ENCODE data around the gene TOP2A. TPM values are rescaled to one million over a fixed set of nuclear protein-coding genes. Genes with fewer than 3 reads are reported as not detected.

The TOP2A gene
- total and polyA plus RNA-seq, 9 of the 15 experiments (the other 6 are each of a cell fraction or from before 2014, with no cell fraction given) = 133 to 347 (median 259) TPM

DNA sequence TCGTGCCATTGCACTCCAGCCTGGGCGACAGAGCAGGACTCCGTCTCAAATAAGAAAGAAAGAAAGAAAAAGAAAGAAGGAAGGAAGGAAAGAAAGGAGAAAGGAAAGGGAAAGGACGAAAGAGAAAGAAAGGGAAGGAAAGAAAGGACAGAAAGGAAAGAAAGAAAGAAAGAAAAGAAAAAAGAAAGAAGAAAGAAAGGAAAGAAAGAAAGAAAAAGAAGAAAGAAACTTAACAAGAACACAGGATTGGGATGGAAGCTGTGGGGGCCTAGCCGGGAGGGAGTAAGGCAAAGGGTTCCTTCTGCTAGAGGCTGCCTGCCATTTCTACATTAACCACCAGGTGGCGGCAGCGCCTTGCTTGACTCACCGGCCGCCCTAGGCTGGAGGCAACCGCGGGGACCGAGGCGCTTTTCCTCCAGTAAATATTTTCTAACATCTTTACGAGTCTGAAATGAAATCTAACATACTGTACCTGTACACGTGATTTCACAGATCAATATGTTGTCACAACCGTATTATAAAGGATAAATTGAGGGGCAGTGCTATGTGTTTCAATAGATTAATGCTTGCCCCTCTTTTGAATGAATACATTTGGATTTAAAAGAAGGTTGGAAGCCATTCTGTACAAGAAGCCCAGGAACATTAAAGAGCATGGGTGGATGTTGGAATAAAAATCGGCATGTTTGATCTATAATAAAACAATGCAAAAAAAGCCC, 59.2 kb downstream of the TOP2A start:
- no peaks in the 10 kb centered on the region for H3K9me3 ChIP-seq (replicated peaks; ENCODE audit: control insufficient read depth, insufficient read depth, low read depth, low read length)
- peaks cover 19% of the 10 kb centered on the region; the same call in 2 of the 3 replicates for H3K36me3 ChIP-seq (ENCODE audit: control insufficient read depth, insufficient read depth, low read length)
- in situ Hi-C loops (cut with MboI) = loop anchor here (10.0 kb wide), 1 partner anchor 344 kb away; the partner anchor contains the start of gene CSF3
- no peaks in the 10 kb centered on the region for H3K9me1 ChIP-seq (ENCODE audit: control insufficient read depth, insufficient read depth, low read length)
- H2AFZ ChIP-seq (ENCODE audit: low read depth, low read length) = peak overlapping the region; percentile 90
- peak; percentile 80 for ATAC-seq
- peaks cover 0 to 55% of the 10 kb centered on the region in 2 experiments; a peak in 3 of 5 replicates for H3K4me1 ChIP-seq (replicated peaks in 1 of 2; ENCODE audit: control insufficient read depth in 2 of 2, insufficient read depth in 2 of 2, low read length in 2 of 2)
- POLR2A ChIA-PET = interaction anchor here (0.5 to 1.5 kb wide), 7 partner anchors 13 to 471 kb away, joined by 3 to 7 read pairs (median 5); no protein-coding TSS in a partner anchor
- H3K4me2 ChIP-seq (ENCODE audit: insufficient read depth, low read length) = peak overlapping the region; percentile 64; the same call in 1 of the 2 replicates
- DNase-seq (ENCODE audit: extremely low read depth in 1 of 4, low spot score in 3 of 4) = peak; percentile 89 to 91 (median 91)
- WGBS (ENCODE audit: insufficient coverage, low coverage, missing lambda C conversion rate) = 6% methylated on average over 16 of the region's 17 CpGs
- CTCF ChIA-PET (ENCODE audit: low intra/inter-chr PET ratio) = interaction anchor here (0.6 to 2.8 kb wide), 13 partner anchors 56 to 1306 kb away, joined by 3 to 28 read pairs (median 7); partner anchors contain the start of gene IGFBP4
- 0 out of 4 replicates have a peak overlapping the region, but pooled peaks of 1 of the 2 experiments have one; percentile 37 for H3K9ac ChIP-seq (ENCODE audit: insufficient read depth in 1 of 2, low read depth in 2 of 2, low read length in 2 of 2)
- intact Hi-C loops (cut with micrococcal nuclease) = loop anchor here (1.0 to 10.0 kb wide), 5 partner anchors 59 to 344 kb away; partner anchors contain the start of genes CSF3, IGFBP4 and TOP2A
- BruUV-seq (replicated peaks) = no TSS peak
- H4K20me1 ChIP-seq (replicated peaks; ENCODE audit: control insufficient read depth, insufficient read depth, low read length) = no peaks in the 10 kb centered on the region
- H3K27ac ChIP-seq (ENCODE audit: extremely low read depth, low read depth, low read length) = no peak overlapping the region; the same call in 2 of the 3 replicates
- H3K79me2 ChIP-seq (ENCODE audit: control insufficient read depth, insufficient read depth, low read length) = peaks cover 2% of the 10 kb centered on the region; the same call in 2 of the 3 replicates
- peak; percentile 99 for FAIRE-seq
- H3K27me3 ChIP-seq (ENCODE audit: control insufficient read depth in 2 of 2, insufficient read depth in 2 of 2, low read length in 2 of 2) = no peaks in the 10 kb centered on the region
- no peak overlapping the region for H3K4me3 ChIP-seq
- TF ChIP-seq, protein P1, sequence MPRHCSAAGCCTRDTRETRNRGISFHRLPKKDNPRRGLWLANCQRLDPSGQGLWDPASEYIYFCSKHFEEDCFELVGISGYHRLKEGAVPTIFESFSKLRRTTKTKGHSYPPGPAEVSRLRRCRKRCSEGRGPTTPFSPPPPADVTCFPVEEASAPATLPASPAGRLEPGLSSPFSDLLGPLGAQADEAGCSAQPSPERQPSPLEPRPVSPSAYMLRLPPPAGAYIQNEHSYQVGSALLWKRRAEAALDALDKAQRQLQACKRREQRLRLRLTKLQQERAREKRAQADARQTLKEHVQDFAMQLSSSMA (CRISPR knock-in tag; IDR thresholded peaks at IDR 0.05) = no peak
- TF ChIP-seq, protein P2, sequence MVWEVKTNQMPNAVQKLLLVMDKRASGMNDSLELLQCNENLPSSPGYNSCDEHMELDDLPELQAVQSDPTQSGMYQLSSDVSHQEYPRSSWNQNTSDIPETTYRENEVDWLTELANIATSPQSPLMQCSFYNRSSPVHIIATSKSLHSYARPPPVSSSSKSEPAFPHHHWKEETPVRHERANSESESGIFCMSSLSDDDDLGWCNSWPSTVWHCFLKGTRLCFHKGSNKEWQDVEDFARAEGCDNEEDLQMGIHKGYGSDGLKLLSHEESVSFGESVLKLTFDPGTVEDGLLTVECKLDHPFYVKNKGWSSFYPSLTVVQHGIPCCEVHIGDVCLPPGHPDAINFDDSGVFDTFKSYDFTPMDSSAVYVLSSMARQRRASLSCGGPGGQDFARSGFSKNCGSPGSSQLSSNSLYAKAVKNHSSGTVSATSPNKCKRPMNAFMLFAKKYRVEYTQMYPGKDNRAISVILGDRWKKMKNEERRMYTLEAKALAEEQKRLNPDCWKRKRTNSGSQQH (CRISPR knock-in tag; IDR thresholded peaks at IDR 0.05) = peak; percentile 67; the same call in 1 of the 2 replicates
- TF ChIP-seq, protein P3, sequence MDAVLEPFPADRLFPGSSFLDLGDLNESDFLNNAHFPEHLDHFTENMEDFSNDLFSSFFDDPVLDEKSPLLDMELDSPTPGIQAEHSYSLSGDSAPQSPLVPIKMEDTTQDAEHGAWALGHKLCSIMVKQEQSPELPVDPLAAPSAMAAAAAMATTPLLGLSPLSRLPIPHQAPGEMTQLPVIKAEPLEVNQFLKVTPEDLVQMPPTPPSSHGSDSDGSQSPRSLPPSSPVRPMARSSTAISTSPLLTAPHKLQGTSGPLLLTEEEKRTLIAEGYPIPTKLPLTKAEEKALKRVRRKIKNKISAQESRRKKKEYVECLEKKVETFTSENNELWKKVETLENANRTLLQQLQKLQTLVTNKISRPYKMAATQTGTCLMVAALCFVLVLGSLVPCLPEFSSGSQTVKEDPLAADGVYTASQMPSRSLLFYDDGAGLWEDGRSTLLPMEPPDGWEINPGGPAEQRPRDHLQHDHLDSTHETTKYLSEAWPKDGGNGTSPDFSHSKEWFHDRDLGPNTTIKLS (IDR thresholded peaks at IDR 0.05; ENCODE audit: borderline replicate concordance, low read depth) = no peak
- TF ChIP-seq, protein P4, sequence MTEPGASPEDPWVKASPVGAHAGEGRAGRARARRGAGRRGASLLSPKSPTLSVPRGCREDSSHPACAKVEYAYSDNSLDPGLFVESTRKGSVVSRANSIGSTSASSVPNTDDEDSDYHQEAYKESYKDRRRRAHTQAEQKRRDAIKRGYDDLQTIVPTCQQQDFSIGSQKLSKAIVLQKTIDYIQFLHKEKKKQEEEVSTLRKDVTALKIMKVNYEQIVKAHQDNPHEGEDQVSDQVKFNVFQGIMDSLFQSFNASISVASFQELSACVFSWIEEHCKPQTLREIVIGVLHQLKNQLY (CRISPR knock-in tag; conservative IDR thresholded peaks at IDR 0.05) = no peak
- TF ChIP-seq RBFOX2 (IDR thresholded peaks at IDR 0.05; ENCODE audit: low read depth, low read length) (no peak), RNF2 (IDR thresholded peaks at IDR 0.05) (no peak), RAD21 (CRISPR knock-in tag; conservative IDR thresholded peaks at IDR 0.05 in 1 of 2, IDR thresholded peaks at IDR 0.05 in 1 of 2) (peak; percentile 89 to 96), GABPB2 (CRISPR knock-in tag; conservative IDR thresholded peaks at IDR 0.05) (no peak)
- TF ChIP-seq, protein P5, sequence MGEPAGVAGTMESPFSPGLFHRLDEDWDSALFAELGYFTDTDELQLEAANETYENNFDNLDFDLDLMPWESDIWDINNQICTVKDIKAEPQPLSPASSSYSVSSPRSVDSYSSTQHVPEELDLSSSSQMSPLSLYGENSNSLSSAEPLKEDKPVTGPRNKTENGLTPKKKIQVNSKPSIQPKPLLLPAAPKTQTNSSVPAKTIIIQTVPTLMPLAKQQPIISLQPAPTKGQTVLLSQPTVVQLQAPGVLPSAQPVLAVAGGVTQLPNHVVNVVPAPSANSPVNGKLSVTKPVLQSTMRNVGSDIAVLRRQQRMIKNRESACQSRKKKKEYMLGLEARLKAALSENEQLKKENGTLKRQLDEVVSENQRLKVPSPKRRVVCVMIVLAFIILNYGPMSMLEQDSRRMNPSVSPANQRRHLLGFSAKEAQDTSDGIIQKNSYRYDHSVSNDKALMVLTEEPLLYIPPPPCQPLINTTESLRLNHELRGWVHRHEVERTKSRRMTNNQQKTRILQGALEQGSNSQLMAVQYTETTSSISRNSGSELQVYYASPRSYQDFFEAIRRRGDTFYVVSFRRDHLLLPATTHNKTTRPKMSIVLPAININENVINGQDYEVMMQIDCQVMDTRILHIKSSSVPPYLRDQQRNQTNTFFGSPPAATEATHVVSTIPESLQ (CRISPR knock-in tag; IDR thresholded peaks at IDR 0.05) = no peak
- TF ChIP-seq, protein P6, sequence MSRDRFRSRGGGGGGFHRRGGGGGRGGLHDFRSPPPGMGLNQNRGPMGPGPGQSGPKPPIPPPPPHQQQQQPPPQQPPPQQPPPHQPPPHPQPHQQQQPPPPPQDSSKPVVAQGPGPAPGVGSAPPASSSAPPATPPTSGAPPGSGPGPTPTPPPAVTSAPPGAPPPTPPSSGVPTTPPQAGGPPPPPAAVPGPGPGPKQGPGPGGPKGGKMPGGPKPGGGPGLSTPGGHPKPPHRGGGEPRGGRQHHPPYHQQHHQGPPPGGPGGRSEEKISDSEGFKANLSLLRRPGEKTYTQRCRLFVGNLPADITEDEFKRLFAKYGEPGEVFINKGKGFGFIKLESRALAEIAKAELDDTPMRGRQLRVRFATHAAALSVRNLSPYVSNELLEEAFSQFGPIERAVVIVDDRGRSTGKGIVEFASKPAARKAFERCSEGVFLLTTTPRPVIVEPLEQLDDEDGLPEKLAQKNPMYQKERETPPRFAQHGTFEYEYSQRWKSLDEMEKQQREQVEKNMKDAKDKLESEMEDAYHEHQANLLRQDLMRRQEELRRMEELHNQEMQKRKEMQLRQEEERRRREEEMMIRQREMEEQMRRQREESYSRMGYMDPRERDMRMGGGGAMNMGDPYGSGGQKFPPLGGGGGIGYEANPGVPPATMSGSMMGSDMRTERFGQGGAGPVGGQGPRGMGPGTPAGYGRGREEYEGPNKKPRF (IDR thresholded peaks at IDR 0.05; ENCODE audit: low read depth, low read length) = no peak
